ENCODE measurements around the gene RGSL1.

DNA sequence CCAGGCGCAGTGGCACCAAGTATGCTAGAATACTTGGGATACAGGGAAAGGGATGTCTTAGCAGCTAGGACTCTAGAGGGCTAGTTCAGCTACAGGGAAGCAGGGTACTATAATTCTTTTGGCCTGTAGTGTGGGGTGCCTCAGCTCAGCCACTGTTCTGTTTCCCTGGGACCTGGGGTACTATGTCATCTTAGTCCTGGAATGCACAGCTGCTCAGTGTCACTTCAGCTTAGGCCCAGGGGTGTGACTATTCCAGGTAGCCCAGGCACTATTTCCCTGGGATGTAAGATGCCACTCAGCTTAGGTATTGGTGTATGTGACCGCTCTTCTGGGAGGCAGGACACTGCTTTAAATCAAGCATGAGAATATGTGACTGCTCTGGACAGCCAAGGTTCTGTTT, 34.1 kb downstream of the RGSL1 start:
- no peak for TF ChIP-seq PATZ1 (CRISPR knock-in tag; IDR thresholded peaks at IDR 0.05; ENCODE audit: borderline replicate concordance)
- TF ChIP-seq CSDC2 (CRISPR knock-in tag; IDR thresholded peaks at IDR 0.05) = no peak
- TF ChIP-seq ARNTL (CRISPR knock-in tag; IDR thresholded peaks at IDR 0.05; ENCODE audit: borderline replicate concordance, low read depth) = no peak

Data from SK-N-SH treated with all-trans-retinoic acid at 6 μM for 48 hours (cell line).